Activated CD4-positive, alpha-beta T cell treated with anti-CD3 and anti-CD28 coated beads, Interleukin-2, amount 50 U/mL, for 4 hours (primary cell): ENCODE results near the gene ID3.

Experiments
- DNase-seq, 2 experiments: peaks; one replicate each; pipeline ENCODE4 v3.0.0-alpha.2; 2020

The ID3 gene

GRCh38 chr1:23524716-23525401, 34.4 kb downstream of the ID3 start:
- DNase-seq: no peak

- no peak for DNase-seq
These were observed 35.1 kb downstream of the ID3 start for GRCh38 chr1:23524163-23524562.

GRCh38 chr1:23522244-23522982, 36.9 kb downstream of the ID3 start:
- DNase-seq: no peak

- no peak for DNase-seq
These were observed 37.7 kb downstream of the ID3 start for GRCh38 chr1:23521588-23521987.

- DNase-seq: no peak
These were observed 41.7 kb downstream of the ID3 start for GRCh38 chr1:23517581-23517980.

GRCh38 chr1:23515905-23516304, 43.4 kb downstream of the ID3 start:
- DNase-seq: no peak

GRCh38 chr1:23514111-23514679, 45.1 kb downstream of the ID3 start:
- no peak for DNase-seq

DNA sequence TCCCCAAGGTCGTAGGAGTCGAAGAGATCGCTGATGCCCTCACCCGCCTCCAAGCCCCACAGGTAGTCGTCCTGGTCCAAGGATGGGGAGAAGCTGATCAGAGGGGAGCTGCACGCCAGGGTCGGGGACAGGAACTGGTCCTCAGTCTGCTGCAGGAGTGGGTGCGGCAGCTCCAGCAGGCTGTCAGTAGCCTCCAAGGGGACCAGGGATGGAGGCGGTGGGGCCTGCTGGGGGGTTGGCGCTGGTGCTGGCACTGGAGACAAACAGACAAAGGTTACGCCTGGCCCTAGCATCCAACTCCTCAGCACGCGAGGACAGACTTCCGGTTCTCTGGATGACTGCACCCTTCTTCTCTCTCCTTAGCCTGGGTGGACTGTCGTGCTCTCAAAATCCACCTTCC, 49.4 kb downstream of the ID3 start:
- no peak for DNase-seq
